GM13977 (cell line): ENCODE data around the gene OGN.
"Not testable (repeated sequence)": the region's sequence is repeated elsewhere in the genome, so short reads cannot be mapped to it uniquely, and the experiment has no call there.

ENCODE experiments used
- DNase-seq: peaks from one replicate; pipeline ENCODE4 v3.0.0; 2012; ENCODE audit warnings: low spot score
- CTCF ChIP-seq: IDR thresholded peaks from 2 replicates; pipeline ENCODE4 v1.5.1; 2012; ENCODE audit warnings: mild to moderate bottlenecking, control low read depth; ENCODE audit not compliant: insufficient read depth; ENCODE audit errors: extremely low read depth, missing control alignments
- in situ Hi-C: fragments of 300-500 bp; cut with MboI; formaldehyde crosslinking; loops from one replicate; pipeline ENCODE4 v1.12.0; 2022; ENCODE audit warnings: low sequenced_read_pairs, low pct_unique_long_range_greater_than_20kb, mixed read lengths, inconsistent platforms; ENCODE audit not compliant: unreplicated experiment

The OGN gene

DNA sequence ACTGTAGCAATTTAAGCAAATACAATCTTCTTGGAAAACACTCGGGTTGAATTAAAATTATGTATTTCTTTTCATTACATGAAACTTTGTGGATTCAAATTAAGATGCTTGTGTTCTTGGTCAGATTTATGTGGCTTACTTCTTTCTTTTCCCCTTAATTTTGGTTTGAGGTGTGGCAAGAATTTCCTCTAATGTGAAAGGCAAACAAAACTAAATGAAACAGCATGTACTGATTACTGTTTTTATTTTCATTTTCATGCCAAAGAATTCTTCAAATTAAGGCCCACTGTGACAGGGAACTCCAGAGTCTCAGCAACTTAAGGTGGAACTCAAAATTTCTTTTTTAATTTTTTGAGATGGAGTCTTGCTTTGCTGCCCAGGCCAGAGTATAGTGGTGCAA, 20.0 kb upstream of the OGN start, which contains the start of gene OMD:
Gene OMD (minus strand): TSS at position 132 of the 400 bp plus-strand sequence. CDS start 6,913 bp downstream, outside the sequence.
- no peak for DNase-seq
- no peak for TF ChIP-seq CTCF
- in situ Hi-C loops, result no loop called here

DNA sequence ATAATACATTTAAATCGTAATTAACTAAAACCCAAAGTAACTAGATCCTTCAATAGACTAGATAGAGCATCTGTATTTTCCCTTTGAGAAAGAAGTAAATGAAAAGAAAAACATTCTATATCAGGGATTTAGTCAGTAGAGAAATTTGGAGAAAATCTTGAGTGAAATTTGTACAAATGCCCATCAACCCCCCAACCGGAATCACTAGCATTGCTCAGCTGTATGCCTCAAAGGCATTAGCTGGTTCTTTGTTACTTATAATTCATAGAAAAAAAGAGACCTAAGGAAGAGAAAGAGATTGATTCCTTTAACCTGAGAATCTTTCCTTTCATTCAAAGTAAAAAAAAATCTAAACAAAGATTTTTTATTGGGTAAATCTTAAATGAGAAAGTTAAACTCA, 19.2 kb upstream of the OGN start:
- in situ Hi-C loops, result no loop called here
- TF ChIP-seq CTCF, result no peak
- DNase-seq, result no peak

DNA sequence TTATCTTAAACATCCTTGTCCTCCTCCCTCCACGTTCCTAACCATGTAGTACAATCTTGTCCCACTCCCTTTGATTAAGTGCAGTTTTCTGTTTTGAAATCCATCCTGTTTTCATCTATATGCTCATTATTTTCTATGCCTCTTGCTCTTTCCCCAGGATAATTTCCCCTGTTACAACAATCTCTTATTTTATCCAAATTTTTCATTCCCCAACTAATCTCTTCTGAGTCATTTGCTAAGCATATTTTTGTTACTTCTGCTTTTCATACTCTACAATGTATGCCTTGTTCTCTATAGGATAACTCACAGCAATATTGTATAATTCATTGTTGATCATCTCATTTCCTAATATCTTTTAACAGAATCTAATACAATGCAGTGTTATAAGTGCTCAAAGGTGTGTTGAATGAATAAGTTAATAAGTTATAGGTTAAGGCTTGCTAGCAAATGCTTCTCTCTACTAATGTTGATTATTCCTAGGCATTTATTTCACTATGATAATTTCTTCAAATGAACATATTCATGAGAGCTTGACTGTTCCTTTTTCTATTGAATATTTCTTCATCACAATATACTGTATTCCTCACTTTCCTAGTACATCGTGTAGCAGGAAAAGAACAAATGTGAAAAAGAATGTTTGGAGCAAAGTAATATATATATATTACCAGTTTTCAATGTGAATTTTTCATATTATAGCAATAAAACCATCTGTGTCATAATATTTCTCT, 18.4 kb upstream of the OGN start:
- DNase-seq, result no peak
- TF ChIP-seq CTCF, result no peak
- in situ Hi-C loops, result no loop called here

- no peak for TF ChIP-seq CTCF
- no peak for DNase-seq
- in situ Hi-C loops, result no loop called here
These were observed 10.2 kb upstream of the OGN start for GRCh38 chr9:92414566-92414965.

DNA sequence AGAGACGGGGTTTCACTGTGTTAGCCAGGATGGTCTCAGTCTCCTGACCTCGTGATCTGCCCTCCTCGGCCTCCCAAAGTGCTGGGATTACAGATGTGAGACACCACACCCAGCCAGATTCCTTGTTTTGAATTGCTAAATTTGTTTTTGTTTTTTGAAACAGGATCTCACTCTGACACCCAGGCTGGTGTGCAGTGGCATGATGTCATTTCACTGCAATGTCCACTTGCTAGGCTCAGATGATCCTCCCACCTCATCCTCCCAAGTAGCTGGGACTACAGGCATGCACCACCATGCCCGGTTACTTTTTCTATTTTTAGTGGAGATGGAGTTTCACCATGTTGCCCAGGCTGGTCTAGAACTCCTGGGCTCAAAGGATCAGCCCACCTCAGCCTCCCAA, 6.8 kb upstream of the OGN start:
- DNase-seq, in situ Hi-C loops: not testable (repeated sequence)

- TF ChIP-seq CTCF, result no peak
- no peak for DNase-seq
- in situ Hi-C loops, result no loop called here
These were observed 4.5 kb upstream of the OGN start for GRCh38 chr9:92408747-92409478.

GRCh38 chr9:92407818-92408217, 3.4 kb upstream of the OGN start:
- no peak for DNase-seq
- in situ Hi-C loops, result no loop called here
- TF ChIP-seq CTCF, result no peak
